ENCODE results near the gene TLN1. TPM values are rescaled to one million over a fixed set of nuclear protein-coding genes. Genes with fewer than 3 reads are reported as not detected.

TLN1 gene
- total RNA-seq = 100 to 1,000 TPM; 117 to 123 TPM
- polyA plus RNA-seq (2013, experiment 1 of 2) = 48.3 TPM
- 50.9 TPM for polyA plus RNA-seq (2013, experiment 2 of 2)
- long read RNA-seq, experiment 1, partial matches to known transcripts = 31 of 38 reads
- long read RNA-seq, experiment 1, other reads (novel, unspliced or antisense) = 7 of 38 reads
- long read RNA-seq, experiment 2, full-length matches to known transcripts = 21 of 112 reads
- long read RNA-seq, experiment 2, partial matches to known transcripts = 78 of 112 reads
- long read RNA-seq, experiment 2, other reads (novel, unspliced or antisense) = 13 of 112 reads
- long read RNA-seq, experiment 3, partial matches to known transcripts = 14 of 15 reads
- long read RNA-seq, experiment 3, other reads (novel, unspliced or antisense) = 1 of 15 reads
- long read RNA-seq, experiment 4, partial matches to known transcripts = 4 of 4 reads
- long read RNA-seq, experiment 4, other reads (novel, unspliced or antisense) = 0 of 4 reads

- DNase-seq = peak; percentile 98
- no peak for TF ChIP-seq CTCF (conservative IDR thresholded peaks at IDR 0.05)
- Mint-ChIP-seq H3K4me3 (no peak within 1 kb of the TSS), H3K27ac (peak within 1 kb of the TSS; percentile 97), H3K4me1 (peaks cover 14% of the 10 kb centered on the region), H3K9me3 (no peaks in the 10 kb centered on the region), H3K36me3 (ENCODE audit: low read depth) (peaks cover 19% of the 10 kb centered on the region), H3K27me3 (ENCODE audit: insufficient read depth) (no peaks in the 10 kb centered on the region)
- peak within 1 kb of the TSS; percentile 97 for H3K4me3 ChIP-seq (ENCODE audit: low read length)
- no peaks in the 10 kb centered on the region for H3K27me3 ChIP-seq (ENCODE audit: control insufficient read depth, insufficient read depth, low read length, poor library complexity, severe bottlenecking)
- WGBS, 2 experiments (ENCODE audit: insufficient coverage in 1 of 2, insufficient read length in 1 of 2) = 0 to 1% methylated on average over 21 to 49 of the region's 49 CpGs
- peaks cover 13% of the 10 kb centered on the region for H3K4me1 ChIP-seq (ENCODE audit: control insufficient read depth, insufficient read depth, low read length)
- H3K9me3 ChIP-seq (ENCODE audit: control insufficient read depth, low read length) = no peaks in the 10 kb centered on the region
- peaks cover 33% of the 10 kb centered on the region for H3K36me3 ChIP-seq (ENCODE audit: control insufficient read depth, insufficient read depth, low read length)
- H3K9ac ChIP-seq (ENCODE audit: extremely low read depth, low read length, poor library complexity, severe bottlenecking) = peak within 1 kb of the TSS; percentile 82
- peak within 1 kb of the TSS; percentile 83 for H3K27ac ChIP-seq (ENCODE audit: low read depth, low read length)
These were observed at the start of gene TLN1, which contains the start of gene CREB3 for GRCh38 chr9:35732185-35732799. TLN1 (minus strand) TSS chr9:35732195; CDS start chr9:35725694, 6,501 bp downstream. CREB3 (plus strand) TSS chr9:35732666; CDS start chr9:35732773, 107 bp downstream.

GRCh38 chr9:35781066-35781465 is 49.1 kb upstream of the TLN1 start:
- Histone ChIP-seq H3K4me1 (ENCODE audit: control insufficient read depth, insufficient read depth, low read length) (no peaks in the 10 kb centered on the region), H3K36me3 (ENCODE audit: control insufficient read depth, insufficient read depth, low read length) (no peaks in the 10 kb centered on the region), H3K27me3 (ENCODE audit: control insufficient read depth, insufficient read depth, low read length, poor library complexity, severe bottlenecking) (no peaks in the 10 kb centered on the region), H3K27ac (ENCODE audit: low read depth, low read length) (no peak overlapping the region), H3K4me3 (ENCODE audit: low read length) (no peak overlapping the region), H3K9me3 (ENCODE audit: control insufficient read depth, low read length) (peaks cover 4% of the 10 kb centered on the region), H3K9ac (ENCODE audit: extremely low read depth, low read length, poor library complexity, severe bottlenecking) (no peak overlapping the region)
- no peak for DNase-seq
- Mint-ChIP-seq H3K4me1 (peaks cover 2% of the 10 kb centered on the region), H3K9me3 (peaks cover 4% of the 10 kb centered on the region), H3K27ac (no peak overlapping the region), H3K27me3 (ENCODE audit: insufficient read depth) (no peaks in the 10 kb centered on the region), H3K36me3 (ENCODE audit: low read depth) (peaks cover 27% of the 10 kb centered on the region), H3K4me3 (no peak overlapping the region)
- no peak for TF ChIP-seq CTCF (conservative IDR thresholded peaks at IDR 0.05)
- WGBS, 2 experiments (ENCODE audit: insufficient coverage in 1 of 2, insufficient read length in 1 of 2) = no CpG with 5 or more reads among the region's 2 CpGs

GRCh38 chr9:35778496-35778895 is 46.5 kb upstream of the TLN1 start:
- Mint-ChIP-seq H3K9me3 (peaks cover 3% of the 10 kb centered on the region), H3K27me3 (ENCODE audit: insufficient read depth) (no peaks in the 10 kb centered on the region), H3K36me3 (ENCODE audit: low read depth) (peaks cover 14% of the 10 kb centered on the region), H3K4me3 (no peak overlapping the region), H3K27ac (no peak overlapping the region), H3K4me1 (peaks cover 14% of the 10 kb centered on the region)
- Histone ChIP-seq H3K9me3 (ENCODE audit: control insufficient read depth, low read length) (peaks cover 3% of the 10 kb centered on the region), H3K4me1 (ENCODE audit: control insufficient read depth, insufficient read depth, low read length) (no peaks in the 10 kb centered on the region), H3K36me3 (ENCODE audit: control insufficient read depth, insufficient read depth, low read length) (no peaks in the 10 kb centered on the region), H3K27me3 (ENCODE audit: control insufficient read depth, insufficient read depth, low read length, poor library complexity, severe bottlenecking) (no peaks in the 10 kb centered on the region), H3K9ac (ENCODE audit: extremely low read depth, low read length, poor library complexity, severe bottlenecking) (no peak overlapping the region), H3K27ac (ENCODE audit: low read depth, low read length) (no peak overlapping the region), H3K4me3 (ENCODE audit: low read length) (no peak overlapping the region)
- WGBS, 2 experiments (ENCODE audit: insufficient coverage in 1 of 2, insufficient read length in 1 of 2) = 85 to 86% methylated on average over 3 of the region's 3 CpGs
- no peak for DNase-seq
- no peak for TF ChIP-seq CTCF (conservative IDR thresholded peaks at IDR 0.05)
